Endodermal cell (in vitro differentiated cells): Measurements from ENCODE around the gene ETV6. TPM values are rescaled to one million over a fixed set of nuclear protein-coding genes. Genes with fewer than 3 reads are reported as not detected.

Experiments used
- DNase-seq: peaks from one replicate; pipeline ENCODE4 v3.0.0-alpha.2; 2017
- H3K27ac ChIP-seq: 2 replicates; pipeline ENCODE4 v1.5.1; 2013; ENCODE audit warnings: mild to moderate bottlenecking, low read depth, low read length, moderate library complexity
- H3K27me3 ChIP-seq: 2 replicates; pipeline ENCODE4 v1.6.1; 2013; ENCODE audit warnings: mild to moderate bottlenecking, low read length, moderate library complexity; ENCODE audit not compliant: insufficient read depth, control insufficient read depth, poor library complexity, severe bottlenecking
- H3K36me3 ChIP-seq: 2 replicates; pipeline ENCODE4 v1.7.0; 2013; ENCODE audit warnings: mild to moderate bottlenecking, low read length, moderate library complexity; ENCODE audit not compliant: control insufficient read depth, insufficient read depth
- H3K4me1 ChIP-seq: one replicate; pipeline ENCODE4 v1.7.0; 2013; ENCODE audit warnings: low read length; ENCODE audit not compliant: control insufficient read depth, insufficient read depth
- H3K4me3 ChIP-seq: 2 replicates; pipeline ENCODE4 v1.5.1; 2013; ENCODE audit warnings: mild to moderate bottlenecking, low read length, moderate library complexity
- H3K9ac ChIP-seq: 2 replicates; pipeline ENCODE4 v1.6.1; 2013; ENCODE audit warnings: mild to moderate bottlenecking, low read length, moderate library complexity; ENCODE audit not compliant: poor library complexity, severe bottlenecking; ENCODE audit errors: extremely low read depth
- H3K9me3 ChIP-seq: 2 replicates; pipeline ENCODE4 v1.6.1; 2013; ENCODE audit warnings: mild to moderate bottlenecking, low read length, moderate library complexity; ENCODE audit not compliant: control insufficient read depth
- H3K27ac Mint-ChIP-seq: 2 replicates; pipeline ENCODE4 v1.8.0; 2020; ENCODE audit warnings: mixed read lengths
- H3K27me3 Mint-ChIP-seq: 2 replicates; pipeline ENCODE4 v1.8.0; 2021; ENCODE audit warnings: mild to moderate bottlenecking, mixed read lengths; ENCODE audit not compliant: insufficient read depth
- H3K36me3 Mint-ChIP-seq: 2 replicates; pipeline ENCODE4 v1.8.0; 2020; ENCODE audit warnings: low read depth, mixed read lengths
- H3K4me1 Mint-ChIP-seq: 2 replicates; pipeline ENCODE4 v1.8.0; 2020; ENCODE audit warnings: mixed read lengths
- H3K4me3 Mint-ChIP-seq: 2 replicates; pipeline ENCODE4 v1.8.0; 2020; ENCODE audit warnings: mild to moderate bottlenecking, moderate library complexity, mixed read lengths
- H3K9me3 Mint-ChIP-seq: 2 replicates; pipeline ENCODE4 v1.8.0; 2020; ENCODE audit warnings: mild to moderate bottlenecking, mixed read lengths
- WGBS, 2 experiments: methylation state at CpG; one replicate each; pipeline versions ENCODE4 v1.1.5 to v1.1.7; 2013; ENCODE audit warnings: missing lambda C conversion rate in 2 of 2, mixed read lengths in 1 of 2; ENCODE audit not compliant: insufficient coverage in 1 of 2, insufficient read length in 1 of 2; 5-methylcytosine and 5-hydroxymethylcytosine counted together
- total RNA-seq, 2 donors: library from RNA; stranded (reverse); fragmentation: NEBNext Ultra II Directional in 1 of 2; extraction: Animal tissue kit (Norgen Biotek cat#: 25700) in 1 of 2; gene quantifications; 2 replicates in 1 of 2; 3 replicates in 1 of 2; pipeline ENCODE4 v1.2.1, GENCODE V29; 2021
- TF ChIP-seq, protein P1 (sequence below): fragments of 200-600 bp; sonication (generic); conservative IDR thresholded peaks from 2 replicates; pipeline ENCODE4 v1.5.0; 2021; ENCODE audit warnings: antibody characterized with exemption, mild to moderate bottlenecking

ETV6 gene
- total RNA-seq, 2 donors from 2014 or later = 9.3 to 22.1 TPM

GRCh38 chr12:11666131-11667050 lies 16.9 kb downstream of the ETV6 start:
- peaks cover 3% of the 10 kb centered on the region for H3K4me1 ChIP-seq
- peaks cover 29% of the 10 kb centered on the region for H3K27me3 ChIP-seq
- DNase-seq = peak; percentile 80
- H3K27me3 Mint-ChIP-seq = peaks cover 5% of the 10 kb centered on the region
- H3K27ac Mint-ChIP-seq = peak overlapping the region; percentile 8
- H3K4me3 ChIP-seq = no peak overlapping the region
- no peak overlapping the region for H3K9ac ChIP-seq
- no peaks in the 10 kb centered on the region for H3K36me3 ChIP-seq
- H3K4me3 Mint-ChIP-seq = no peak overlapping the region
- TF ChIP-seq, protein P1, sequence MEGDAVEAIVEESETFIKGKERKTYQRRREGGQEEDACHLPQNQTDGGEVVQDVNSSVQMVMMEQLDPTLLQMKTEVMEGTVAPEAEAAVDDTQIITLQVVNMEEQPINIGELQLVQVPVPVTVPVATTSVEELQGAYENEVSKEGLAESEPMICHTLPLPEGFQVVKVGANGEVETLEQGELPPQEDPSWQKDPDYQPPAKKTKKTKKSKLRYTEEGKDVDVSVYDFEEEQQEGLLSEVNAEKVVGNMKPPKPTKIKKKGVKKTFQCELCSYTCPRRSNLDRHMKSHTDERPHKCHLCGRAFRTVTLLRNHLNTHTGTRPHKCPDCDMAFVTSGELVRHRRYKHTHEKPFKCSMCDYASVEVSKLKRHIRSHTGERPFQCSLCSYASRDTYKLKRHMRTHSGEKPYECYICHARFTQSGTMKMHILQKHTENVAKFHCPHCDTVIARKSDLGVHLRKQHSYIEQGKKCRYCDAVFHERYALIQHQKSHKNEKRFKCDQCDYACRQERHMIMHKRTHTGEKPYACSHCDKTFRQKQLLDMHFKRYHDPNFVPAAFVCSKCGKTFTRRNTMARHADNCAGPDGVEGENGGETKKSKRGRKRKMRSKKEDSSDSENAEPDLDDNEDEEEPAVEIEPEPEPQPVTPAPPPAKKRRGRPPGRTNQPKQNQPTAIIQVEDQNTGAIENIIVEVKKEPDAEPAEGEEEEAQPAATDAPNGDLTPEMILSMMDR = peak; percentile 46
- no peaks in the 10 kb centered on the region for H3K9me3 ChIP-seq
- peaks cover 36% of the 10 kb centered on the region for H3K4me1 Mint-ChIP-seq
- WGBS, 2 experiments = 61 to 74% methylated on average over 11 to 13 of the region's 13 CpGs
- no peak overlapping the region for H3K27ac ChIP-seq
- no peaks in the 10 kb centered on the region for H3K9me3 Mint-ChIP-seq
- H3K36me3 Mint-ChIP-seq = peaks cover 5% of the 10 kb centered on the region

DNA sequence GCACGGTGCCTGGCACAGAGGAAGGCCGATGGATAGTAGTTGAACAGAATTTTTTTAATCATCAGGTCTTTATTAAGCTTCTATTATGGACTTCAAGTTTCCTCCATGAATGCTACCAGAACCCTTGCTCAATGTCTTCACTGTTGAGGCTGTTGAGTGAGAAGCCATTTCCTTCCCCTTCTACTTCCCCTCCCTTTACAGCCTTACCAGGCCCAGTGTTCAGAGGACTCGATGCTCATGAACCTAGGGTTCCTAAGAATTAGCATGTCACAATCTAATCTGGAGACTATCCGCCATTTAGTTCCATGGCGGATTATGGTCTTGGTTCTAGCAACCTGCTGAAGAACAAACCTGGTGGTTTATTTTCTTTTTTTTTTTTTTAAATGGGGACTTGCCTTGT lies 17.7 kb downstream of the ETV6 start:
- H3K4me1 ChIP-seq = no peaks in the 10 kb centered on the region
- no peak overlapping the region for H3K4me3 Mint-ChIP-seq
- no peaks in the 10 kb centered on the region for H3K9me3 ChIP-seq
- DNase-seq = no peak
- no peak overlapping the region for H3K27ac ChIP-seq
- TF ChIP-seq, protein P1 = no peak
- H3K36me3 Mint-ChIP-seq = peaks cover 5% of the 10 kb centered on the region
- H3K27ac Mint-ChIP-seq = no peak overlapping the region
- peaks cover 25% of the 10 kb centered on the region for H3K27me3 ChIP-seq
- WGBS, 2 experiments = 96 to 97% methylated on average over 5 of the region's 5 CpGs
- no peak overlapping the region for H3K9ac ChIP-seq
- H3K4me3 ChIP-seq = no peak overlapping the region
- no peaks in the 10 kb centered on the region for H3K9me3 Mint-ChIP-seq
- no peaks in the 10 kb centered on the region for H3K36me3 ChIP-seq
- H3K4me1 Mint-ChIP-seq = peaks cover 32% of the 10 kb centered on the region
- peaks cover 5% of the 10 kb centered on the region for H3K27me3 Mint-ChIP-seq

DNA sequence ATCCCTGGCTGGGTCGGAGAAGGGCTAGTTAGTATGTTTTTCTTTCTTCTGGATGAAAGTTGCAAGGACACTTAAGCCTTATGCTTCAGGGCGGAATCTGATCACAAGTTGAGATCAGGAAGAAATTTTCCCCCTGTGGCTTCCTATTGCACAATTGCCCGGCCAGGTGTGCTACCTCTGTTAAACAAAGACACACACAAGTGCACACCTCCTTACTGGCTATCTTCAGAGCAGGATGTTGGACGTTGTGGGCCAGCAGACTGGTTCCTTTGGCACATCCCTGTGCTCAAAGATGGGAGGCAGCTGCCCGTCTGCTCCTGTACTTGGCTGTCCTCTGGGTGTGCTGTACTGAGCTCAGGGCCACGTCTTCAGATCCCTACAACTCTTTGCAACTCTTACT lies 19.1 kb downstream of the ETV6 start:
- H3K9me3 ChIP-seq = no peaks in the 10 kb centered on the region
- Mint-ChIP-seq H3K4me3 (no peak overlapping the region), H3K27me3 (peaks cover 4% of the 10 kb centered on the region), H3K4me1 (peaks cover 40% of the 10 kb centered on the region), H3K9me3 (no peaks in the 10 kb centered on the region), H3K27ac (no peak overlapping the region), H3K36me3 (peaks cover 5% of the 10 kb centered on the region)
- TF ChIP-seq, protein P1 = no peak
- no peak overlapping the region for H3K27ac ChIP-seq
- peak; percentile 49 for DNase-seq
- H3K4me1 ChIP-seq = no peaks in the 10 kb centered on the region
- no peaks in the 10 kb centered on the region for H3K36me3 ChIP-seq
- H3K27me3 ChIP-seq = peaks cover 10% of the 10 kb centered on the region
- 79 to 90% methylated on average over 4 to 6 of the region's 6 CpGs for WGBS, 2 experiments
- no peak overlapping the region for H3K9ac ChIP-seq
- H3K4me3 ChIP-seq = no peak overlapping the region
